HepG2 (cell line): ENCODE results near the gene ALDH1A2. TPM values are rescaled to one million over a fixed set of nuclear protein-coding genes. Genes with fewer than 3 reads are reported as not detected.

Source experiments
- ATAC-seq: fragments of 200-7000 bp; cut with Tn5 transposase; 3 replicates; pipeline ENCODE4 v1.9.1; 2020; ENCODE audit warnings: mild to moderate bottlenecking, moderate library complexity
- BruUV-seq: library from RNA; stranded (reverse); fragments of 400-500 nt; replicated peaks from 2 replicates; lab custom pipeline; 2021; lab: Mats Ljungman, UMichigan
- CTCF ChIA-PET: fragments of 300-600 bp; formaldehyde crosslinking; extraction: SDS; loops from one replicate; lab custom pipeline; 2021; ENCODE audit warnings: low total read pairs, inconsistent platforms, low intra/inter-chr PET ratio; lab: Yijun Ruan, JAX
- POLR2A ChIA-PET: fragments of 350-600 bp; sonication (Branson Sonifier 250); formaldehyde crosslinking; loops from one replicate; lab custom pipeline; 2020; ENCODE audit warnings: antibody characterized with exemption, inconsistent platforms; lab: Yijun Ruan, JAX
- DNase-seq: peaks from one replicate; pipeline ENCODE4 v3.0.0-alpha.2; 2015; ENCODE audit warnings: low spot score
- FAIRE-seq: peaks from 3 replicates; lab custom pipeline; 2011; peaks lifted over from hg19 to GRCh38; lab: Jason Lieb, UNC
- H2AFZ ChIP-seq: one replicate; pipeline ENCODE4 v1.6.1; 2011; ENCODE audit warnings: low read length, inconsistent platforms
- H3K27ac ChIP-seq: fragments of 300-600 bp; 3 replicates; pipeline ENCODE4 v1.8.0; 2011; ENCODE audit warnings: mixed run types, mild to moderate bottlenecking, mixed read lengths, low read length, inconsistent platforms; ENCODE audit not compliant: insufficient read depth; ENCODE audit errors: extremely low read length
- H3K27me3 ChIP-seq, 2 experiments: fragments of 200-600 bp in 1 of 2; 2 replicates in 1 of 2; 3 replicates in 1 of 2; pipeline versions ENCODE4 v1.6.0 to v1.8.0; 2011; ENCODE audit warnings: low read length in 2 of 2, mild to moderate bottlenecking in 2 of 2, moderate library complexity in 2 of 2, inconsistent platforms in 1 of 2; ENCODE audit not compliant: insufficient read depth in 2 of 2, control insufficient read depth in 1 of 2
- H3K36me3 ChIP-seq, 2 experiments: fragments of 200-600 bp in 1 of 2; replicated peaks in 1 of 2; 2 replicates in 1 of 2; 3 replicates in 1 of 2; pipeline versions ENCODE4 v1.5.1 to v1.8.0; 2011; ENCODE audit warnings: low read length in 2 of 2, inconsistent platforms in 1 of 2; ENCODE audit not compliant: insufficient read depth in 2 of 2, control insufficient read depth in 1 of 2
- H3K4me1 ChIP-seq: 2 replicates; pipeline ENCODE4 v1.5.1; 2012; ENCODE audit warnings: low read length, inconsistent platforms; ENCODE audit not compliant: insufficient read depth
- H3K4me2 ChIP-seq: 2 replicates; pipeline ENCODE4 v1.6.0; 2011; ENCODE audit warnings: low read depth, low read length, inconsistent platforms
- H3K4me3 ChIP-seq, 3 experiments: fragments of 200-600 bp in 1 of 3; sonication (generic), shearing (Covaris generic) in 1 of 3; replicated peaks in 1 of 3; 2 replicates each; pipeline ENCODE4 v1.5.1; 2011 to 2016; ENCODE audit warnings: low read length in 3 of 3, inconsistent platforms in 2 of 3, low read depth in 2 of 3, mild to moderate bottlenecking in 2 of 3, control low read depth in 1 of 3, mixed read lengths in 1 of 3; ENCODE audit not compliant: insufficient read depth in 1 of 3
- H3K79me2 ChIP-seq: one replicate; pipeline ENCODE4 v1.6.1; 2011; ENCODE audit warnings: low read length, inconsistent platforms; ENCODE audit not compliant: insufficient read depth
- H3K9ac ChIP-seq: 2 replicates; pipeline ENCODE4 v1.6.0; 2011; ENCODE audit warnings: mild to moderate bottlenecking, low read depth, low read length, inconsistent platforms; ENCODE audit not compliant: insufficient read depth
- H3K9me3 ChIP-seq: 2 replicates; pipeline ENCODE4 v1.5.1; 2012; ENCODE audit warnings: mild to moderate bottlenecking, low read length
- H4K20me1 ChIP-seq: 2 replicates; pipeline ENCODE4 v1.6.0; 2011; ENCODE audit warnings: inconsistent platforms, mild to moderate bottlenecking, low read length, moderate library complexity; ENCODE audit not compliant: insufficient read depth
- JUN ChIP-seq: sonication (generic); formaldehyde crosslinking; IDR thresholded peaks from 2 replicates; pipeline ENCODE4 v1.4.0; 2020; ENCODE audit warnings: mild to moderate bottlenecking, missing genetic modification reagents
- MAFK ChIP-seq, 2 experiments: IDR thresholded peaks in 1 of 2; conservative IDR thresholded peaks in 1 of 2; 2 replicates each; pipeline ENCODE4 v1.6.1; 2011; ENCODE audit warnings: improper control_type of control experiment in 2 of 2, low read length in 2 of 2
- NRL ChIP-seq: sonication (generic); formaldehyde crosslinking; IDR thresholded peaks from 2 replicates; pipeline ENCODE4 v1.5.0; 2020; ENCODE audit warnings: missing genetic modification reagents, mild to moderate bottlenecking, moderate library complexity, borderline replicate concordance
- TCF12 ChIP-seq, 2 experiments: fragments of 450-650 bp in 1 of 2; sonication (generic) in 1 of 2; formaldehyde crosslinking in 1 of 2; IDR thresholded peaks; 2 replicates each; pipeline versions ENCODE4 v1.6.1 to v1.8.0; 2017 to 2022; ENCODE audit warnings: antibody characterized with exemption in 1 of 2, mild to moderate bottlenecking in 1 of 2, missing genetic modification reagents in 1 of 2, moderate library complexity in 1 of 2
- ZNF740 ChIP-seq: sonication (generic); formaldehyde crosslinking; IDR thresholded peaks from 2 replicates; pipeline ENCODE4 v1.4.0; 2020; ENCODE audit warnings: missing genetic modification reagents
- WGBS: methylation state at CpG from one replicate; pipeline ENCODE4 v1.1.6; 2017; ENCODE audit warnings: low lambda C conversion rate; 5-methylcytosine and 5-hydroxymethylcytosine counted together
- in situ Hi-C: cut with HindIII; loops from 2 replicates; pipeline ENCODE4 v1.10.0; 2017; ENCODE audit warnings: low pct_unique_long_range_greater_than_20kb; ENCODE audit not compliant: extremely low pct_ligation_motif_present
- intact Hi-C: fragments of 100-400 bp; cut with micrococcal nuclease; formaldehyde crosslinking; loops from one replicate; pipeline ENCODE4 v1.10.0; 2022; ENCODE audit not compliant: unreplicated experiment
- polyA plus RNA-seq, 8 experiments: library from polyadenylated mRNA; depleted of rRNA in 3 of 8; stranded (reverse) in 7 of 8; unstranded in 1 of 8; fragments of >200 nt; fragmentation: Illumina TruSeq in 4 of 8; extraction: Trizol in 4 of 8; gene quantifications; 2 replicates each; pipeline versions ENCODE4 v1.2.1 to v1.2.3, GENCODE V29; 2011 to 2016; ENCODE audit warnings: low read depth in 4 of 8, missing spikeins in 1 of 8, mixed read lengths in 1 of 8; ENCODE audit not compliant: insufficient read depth in 1 of 8
- total RNA-seq, 5 experiments: library from RNA; depleted of rRNA; stranded (reverse); fragments of >200 nt; fragmentation: Illumina TruSeq; extraction: Trizol; gene quantifications; 2 replicates each; pipeline ENCODE4 v1.2.3, GENCODE V29; 2016; ENCODE audit warnings: low read depth in 1 of 5
- TF ChIP-seq, protein P1 (sequence below): IDR thresholded peaks from 2 replicates; pipeline ENCODE4 v1.6.1; 2012; ENCODE audit warnings: inconsistent platforms

ALDH1A2 gene
- total and polyA plus RNA-seq, 2 of the 13 experiments (the other 11 are each of a cell fraction or from before 2014, with no cell fraction given) = 0.64 to 0.90 TPM

DNA sequence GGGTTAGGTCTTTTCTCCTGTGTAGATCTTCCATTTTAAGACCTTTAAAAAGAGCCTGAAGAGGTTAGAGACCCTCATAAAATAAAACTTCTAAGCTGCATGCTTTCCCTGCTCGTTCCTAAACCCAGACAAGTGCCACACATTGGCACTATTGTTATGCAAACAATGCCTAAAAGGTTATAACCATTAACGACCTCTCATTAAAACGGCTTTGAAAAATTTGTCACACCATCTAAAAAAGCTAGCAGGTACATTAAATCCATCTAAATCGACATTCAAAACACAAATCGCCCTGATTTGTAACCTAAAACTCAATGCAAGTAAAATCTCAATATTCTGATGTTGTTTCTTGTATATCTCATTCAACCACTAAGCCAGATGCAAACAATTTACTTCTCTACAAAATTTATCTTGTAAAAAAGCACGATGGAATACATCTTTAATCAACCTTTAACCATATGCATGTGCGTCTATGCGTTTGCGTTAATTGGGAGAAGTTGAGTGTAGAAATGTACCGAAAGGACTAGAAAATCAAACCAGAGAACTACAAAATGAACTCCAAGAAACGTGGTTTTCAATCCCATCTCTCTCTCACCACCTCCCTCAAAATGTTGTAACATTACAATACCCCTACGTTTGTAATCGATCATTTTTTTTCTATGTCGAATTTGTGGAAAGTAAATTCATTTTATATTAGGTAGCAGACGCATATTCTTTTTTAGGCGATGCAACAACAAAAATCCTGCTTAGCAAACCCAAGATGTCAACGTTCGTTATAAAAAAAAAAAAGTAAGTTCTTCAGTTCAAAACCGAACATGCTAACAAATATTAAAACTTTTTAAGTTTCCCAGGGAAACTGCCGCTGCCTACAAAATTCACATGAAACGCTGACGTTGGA is 1.2 kb downstream of the ALDH1A2 start:
- no peak overlapping the region for H3K4me3 ChIP-seq
- no peak for ATAC-seq
- no peaks in the 10 kb centered on the region for H3K9me3 ChIP-seq
- FAIRE-seq = no peak
- no peaks in the 10 kb centered on the region for H4K20me1 ChIP-seq
- TF ChIP-seq, protein P1, sequence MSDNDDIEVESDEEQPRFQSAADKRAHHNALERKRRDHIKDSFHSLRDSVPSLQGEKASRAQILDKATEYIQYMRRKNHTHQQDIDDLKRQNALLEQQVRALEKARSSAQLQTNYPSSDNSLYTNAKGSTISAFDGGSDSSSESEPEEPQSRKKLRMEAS = no peak
- no peak for TF ChIP-seq TCF12 (IDR thresholded peaks at IDR 0.05)
- TF ChIP-seq TCF12 (CRISPR knock-in tag; IDR thresholded peaks at IDR 0.05) = no peak
- 0 out of 4 replicates have a peak, but pooled peaks of 1 of the 2 experiments have one; percentile 4 for TF ChIP-seq MAFK (conservative IDR thresholded peaks at IDR 0.05 in 1 of 2, IDR thresholded peaks at IDR 0.05 in 1 of 2; ENCODE audit: low read length in 2 of 2)
- no peak for TF ChIP-seq ZNF740
- no peak for TF ChIP-seq NRL (CRISPR knock-in tag)
- no peak for TF ChIP-seq JUN (CRISPR knock-in tag)
- TF ChIP-seq, all 625 proteins: peak for 1
- 56% methylated on average over 22 of the region's 22 CpGs for WGBS
- no peak overlapping the region for H3K9ac ChIP-seq
- intact Hi-C loops (no loop called here), in situ Hi-C loops (loop anchor here (10.0 kb wide), 2 partner anchors 120 to 320 kb away; no protein-coding TSS in a partner anchor)
- no TSS peak for BruUV-seq
- no peak overlapping the region for H3K4me2 ChIP-seq
- CTCF ChIA-PET = no interaction called here
- H3K79me2 ChIP-seq = no peaks in the 10 kb centered on the region
- H3K4me1 ChIP-seq = peaks cover 5% of the 10 kb centered on the region; the same call in 1 of the 2 replicates
- no peak overlapping the region for H3K27ac ChIP-seq
- no peaks in the 10 kb centered on the region for H3K36me3 ChIP-seq
- no peak for DNase-seq
- H2AFZ ChIP-seq = no peak overlapping the region
- POLR2A ChIA-PET = no interaction called here
- peaks cover 0 to 16% of the 10 kb centered on the region in 2 experiments; a peak in 2 of 5 replicates for H3K27me3 ChIP-seq
